Stimulated activated naive B cell treated with anti-CD40 and anti-IgM and Interleukin-4, amounts not matched to agents 10 μg/mL and 1 μg/mL and 100 μg/mL, for 72 hours (primary cell): ENCODE data around the gene ITGA7.

Experiments
- ATAC-seq, 2 donors: fragments of 150-1000 bp; cut with Tn5 transposase; replicated peaks; 2 replicates each; pipeline ENCODE4 v1.10.0; 2021; ENCODE audit warnings: moderate library complexity in 1 of 2
- DNase-seq: peaks from one replicate; pipeline ENCODE4 v3.0.0; 2021
- H3K27ac Mint-ChIP-seq: one replicate; pipeline ENCODE4 v1.8.0; 2022; ENCODE audit warnings: mild to moderate bottlenecking, mixed read lengths
- H3K27me3 Mint-ChIP-seq, 2 donors: one replicate each; pipeline ENCODE4 v1.8.0; 2022; ENCODE audit warnings: mixed read lengths in 2 of 2
- H3K36me3 Mint-ChIP-seq, 2 donors: one replicate each; pipeline ENCODE4 v1.8.0; 2022; ENCODE audit warnings: mixed read lengths in 2 of 2, mild to moderate bottlenecking in 1 of 2
- H3K4me1 Mint-ChIP-seq, 2 donors: one replicate each; pipeline ENCODE4 v1.8.0; 2022; ENCODE audit warnings: mixed read lengths in 2 of 2, mild to moderate bottlenecking in 1 of 2
- H3K4me3 Mint-ChIP-seq, 2 donors: one replicate each; pipeline ENCODE4 v1.8.0; 2022; ENCODE audit warnings: mild to moderate bottlenecking in 2 of 2, mixed read lengths in 2 of 2, moderate library complexity in 1 of 2
- H3K9me3 Mint-ChIP-seq, 2 donors: one replicate each; pipeline ENCODE4 v1.8.0; 2022; ENCODE audit warnings: mixed read lengths in 2 of 2, mild to moderate bottlenecking in 1 of 2

ITGA7 gene, protein sequence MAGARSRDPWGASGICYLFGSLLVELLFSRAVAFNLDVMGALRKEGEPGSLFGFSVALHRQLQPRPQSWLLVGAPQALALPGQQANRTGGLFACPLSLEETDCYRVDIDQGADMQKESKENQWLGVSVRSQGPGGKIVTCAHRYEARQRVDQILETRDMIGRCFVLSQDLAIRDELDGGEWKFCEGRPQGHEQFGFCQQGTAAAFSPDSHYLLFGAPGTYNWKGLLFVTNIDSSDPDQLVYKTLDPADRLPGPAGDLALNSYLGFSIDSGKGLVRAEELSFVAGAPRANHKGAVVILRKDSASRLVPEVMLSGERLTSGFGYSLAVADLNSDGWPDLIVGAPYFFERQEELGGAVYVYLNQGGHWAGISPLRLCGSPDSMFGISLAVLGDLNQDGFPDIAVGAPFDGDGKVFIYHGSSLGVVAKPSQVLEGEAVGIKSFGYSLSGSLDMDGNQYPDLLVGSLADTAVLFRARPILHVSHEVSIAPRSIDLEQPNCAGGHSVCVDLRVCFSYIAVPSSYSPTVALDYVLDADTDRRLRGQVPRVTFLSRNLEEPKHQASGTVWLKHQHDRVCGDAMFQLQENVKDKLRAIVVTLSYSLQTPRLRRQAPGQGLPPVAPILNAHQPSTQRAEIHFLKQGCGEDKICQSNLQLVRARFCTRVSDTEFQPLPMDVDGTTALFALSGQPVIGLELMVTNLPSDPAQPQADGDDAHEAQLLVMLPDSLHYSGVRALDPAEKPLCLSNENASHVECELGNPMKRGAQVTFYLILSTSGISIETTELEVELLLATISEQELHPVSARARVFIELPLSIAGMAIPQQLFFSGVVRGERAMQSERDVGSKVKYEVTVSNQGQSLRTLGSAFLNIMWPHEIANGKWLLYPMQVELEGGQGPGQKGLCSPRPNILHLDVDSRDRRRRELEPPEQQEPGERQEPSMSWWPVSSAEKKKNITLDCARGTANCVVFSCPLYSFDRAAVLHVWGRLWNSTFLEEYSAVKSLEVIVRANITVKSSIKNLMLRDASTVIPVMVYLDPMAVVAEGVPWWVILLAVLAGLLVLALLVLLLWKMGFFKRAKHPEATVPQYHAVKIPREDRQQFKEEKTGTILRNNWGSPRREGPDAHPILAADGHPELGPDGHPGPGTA

DNA sequence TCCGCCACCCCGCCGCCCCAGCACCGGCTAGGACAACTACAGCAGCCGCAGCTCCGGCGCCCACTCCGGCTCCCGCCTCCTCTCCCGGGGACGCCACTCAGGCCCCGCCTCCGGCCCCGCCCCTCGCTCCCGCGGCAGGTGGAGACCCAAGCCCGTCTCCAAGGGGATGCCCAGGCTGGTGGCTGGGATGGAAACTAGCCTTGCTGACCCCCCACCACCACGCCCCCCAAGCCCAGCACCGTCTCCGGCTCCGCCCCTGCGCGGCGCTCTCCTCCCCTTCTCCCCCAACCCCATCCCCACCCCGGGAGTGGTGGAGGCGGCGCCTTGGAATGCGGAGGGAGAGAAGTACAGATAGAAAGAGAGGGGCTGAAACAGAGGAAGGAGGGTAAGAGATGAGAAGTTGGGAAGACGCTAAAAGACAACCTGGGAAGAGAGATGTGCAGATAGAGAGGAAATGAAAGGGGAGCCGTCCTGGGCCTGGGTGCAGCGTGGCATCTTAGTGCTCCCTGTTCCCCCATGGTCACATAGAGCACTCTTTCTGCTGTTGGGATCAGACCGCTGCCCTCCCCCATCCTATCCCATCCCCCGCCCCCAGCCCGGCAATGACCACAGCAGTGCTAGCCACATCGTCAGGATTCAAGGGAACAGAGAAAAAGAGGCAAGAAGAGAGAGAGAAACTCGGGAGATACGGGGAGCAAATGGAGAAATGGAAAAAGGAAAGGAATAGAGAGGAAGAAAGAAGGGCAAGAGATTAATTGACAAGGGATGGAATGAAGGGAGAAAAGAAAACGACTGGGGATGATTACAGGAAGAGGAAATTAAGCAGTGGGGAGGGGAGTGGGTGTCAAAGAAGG lies at the start of gene ITGA7:
TSS of gene ITGA7 (minus strand) at position 64 of the 854 bp plus-strand sequence. CDS start 222 bp downstream, outside the sequence.
- H3K36me3 Mint-ChIP-seq, result no peaks in the 10 kb centered on the region
- H3K27me3 Mint-ChIP-seq, result peaks cover 8 to 21% of the 10 kb centered on the region in 2 donors
- peaks cover 22 to 30% of the 10 kb centered on the region in 2 donors for H3K4me1 Mint-ChIP-seq
- DNase-seq (peak; percentile 20), ATAC-seq (peak; percentile 73 to 76)
- no peaks in the 10 kb centered on the region for H3K9me3 Mint-ChIP-seq
- peak within 1 kb of the TSS; percentile 10 for H3K27ac Mint-ChIP-seq
- peak within 1 kb of the TSS; percentile 68 to 84 for H3K4me3 Mint-ChIP-seq

DNA sequence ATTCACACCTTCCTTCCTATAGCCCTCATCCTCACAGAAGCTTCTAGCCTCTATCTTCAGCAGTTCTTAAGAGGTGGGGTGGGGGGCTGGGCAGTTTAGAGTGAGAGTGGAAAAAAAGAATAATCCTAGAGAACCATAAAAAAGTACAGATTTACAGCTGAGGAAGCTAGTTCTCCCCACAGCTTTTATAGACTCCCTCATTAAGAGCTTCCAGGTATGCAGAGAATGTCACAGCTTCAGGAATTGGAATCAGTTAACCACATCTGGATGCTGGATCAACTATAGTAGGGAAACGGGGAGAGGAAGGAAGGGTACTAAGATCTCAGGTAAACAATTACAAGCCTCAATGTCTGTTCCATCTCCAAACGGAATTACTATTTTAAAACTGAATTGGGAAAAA lies 47.5 kb upstream of the ITGA7 start:
- Mint-ChIP-seq H3K27ac (no peak overlapping the region), H3K4me1 (no peaks in the 10 kb centered on the region), H3K4me3 (no peak overlapping the region), H3K27me3 (no peaks in the 10 kb centered on the region), H3K9me3 (no peaks in the 10 kb centered on the region), H3K36me3 (peaks cover 37 to 53% of the 10 kb centered on the region in 2 donors)
- ATAC-seq, result no peak
- DNase-seq, result no peak

DNA sequence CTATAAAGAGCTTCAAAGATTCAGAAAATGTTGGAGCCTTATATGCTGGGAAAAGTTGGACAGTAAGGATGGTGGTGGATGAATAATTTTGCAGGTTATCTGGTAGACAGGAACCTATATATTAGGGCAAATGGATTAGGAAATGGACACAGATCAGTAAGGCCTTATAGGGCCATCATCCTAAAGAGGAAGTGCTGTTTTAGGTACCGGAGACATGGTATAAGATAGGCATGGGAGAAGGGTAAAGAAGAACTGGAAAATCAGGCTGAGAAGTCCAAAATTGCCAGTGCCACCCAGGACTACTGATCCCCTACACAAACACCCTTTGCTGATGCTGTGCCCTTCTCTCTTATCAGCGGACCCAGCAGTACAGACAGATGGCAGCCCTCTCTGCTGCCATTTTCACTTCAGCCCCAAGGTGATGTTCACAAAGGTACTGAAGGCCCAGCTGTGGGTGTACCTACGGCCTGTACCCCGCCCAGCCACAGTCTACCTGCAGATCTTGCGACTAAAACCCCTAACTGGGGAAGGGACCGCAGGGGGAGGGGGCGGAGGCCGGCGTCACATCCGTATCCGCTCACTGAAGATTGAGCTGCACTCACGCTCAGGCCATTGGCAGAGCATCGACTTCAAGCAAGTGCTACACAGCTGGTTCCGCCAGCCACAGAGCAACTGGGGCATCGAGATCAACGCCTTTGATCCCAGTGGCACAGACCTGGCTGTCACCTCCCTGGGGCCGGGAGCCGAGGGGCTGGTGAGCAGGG lies 40.7 kb upstream of the ITGA7 start:
- ATAC-seq (no peak), DNase-seq (no peak)
- Mint-ChIP-seq H3K27me3 (no peaks in the 10 kb centered on the region), H3K9me3 (no peaks in the 10 kb centered on the region), H3K36me3 (peaks cover 6 to 36% of the 10 kb centered on the region in 2 donors), H3K27ac (no peak overlapping the region), H3K4me3 (no peak overlapping the region), H3K4me1 (peaks cover 25 to 39% of the 10 kb centered on the region in 2 donors)

DNA sequence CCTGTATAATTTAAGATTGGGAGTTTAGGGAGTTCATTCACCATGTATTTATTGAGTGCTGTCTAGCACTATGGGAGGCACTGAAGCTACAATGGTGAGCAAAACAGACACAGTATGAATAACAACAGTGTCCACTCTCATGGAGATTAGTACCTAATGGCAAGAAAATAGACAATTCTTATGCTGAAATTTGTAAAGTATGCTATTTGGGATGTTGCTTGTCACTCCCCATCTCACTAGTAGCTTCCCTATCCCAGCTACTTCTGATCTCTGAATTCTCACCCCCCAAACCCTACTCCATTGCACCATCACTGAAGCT lies 39.2 kb upstream of the ITGA7 start:
- ATAC-seq (no peak), DNase-seq (no peak)
- Mint-ChIP-seq H3K27me3 (peaks cover 0 to 5% of the 10 kb centered on the region in 2 donors), H3K36me3 (peaks cover 6 to 25% of the 10 kb centered on the region in 2 donors), H3K4me3 (no peak overlapping the region), H3K9me3 (no peaks in the 10 kb centered on the region), H3K4me1 (peaks cover 34 to 50% of the 10 kb centered on the region in 2 donors), H3K27ac (no peak overlapping the region)

DNA sequence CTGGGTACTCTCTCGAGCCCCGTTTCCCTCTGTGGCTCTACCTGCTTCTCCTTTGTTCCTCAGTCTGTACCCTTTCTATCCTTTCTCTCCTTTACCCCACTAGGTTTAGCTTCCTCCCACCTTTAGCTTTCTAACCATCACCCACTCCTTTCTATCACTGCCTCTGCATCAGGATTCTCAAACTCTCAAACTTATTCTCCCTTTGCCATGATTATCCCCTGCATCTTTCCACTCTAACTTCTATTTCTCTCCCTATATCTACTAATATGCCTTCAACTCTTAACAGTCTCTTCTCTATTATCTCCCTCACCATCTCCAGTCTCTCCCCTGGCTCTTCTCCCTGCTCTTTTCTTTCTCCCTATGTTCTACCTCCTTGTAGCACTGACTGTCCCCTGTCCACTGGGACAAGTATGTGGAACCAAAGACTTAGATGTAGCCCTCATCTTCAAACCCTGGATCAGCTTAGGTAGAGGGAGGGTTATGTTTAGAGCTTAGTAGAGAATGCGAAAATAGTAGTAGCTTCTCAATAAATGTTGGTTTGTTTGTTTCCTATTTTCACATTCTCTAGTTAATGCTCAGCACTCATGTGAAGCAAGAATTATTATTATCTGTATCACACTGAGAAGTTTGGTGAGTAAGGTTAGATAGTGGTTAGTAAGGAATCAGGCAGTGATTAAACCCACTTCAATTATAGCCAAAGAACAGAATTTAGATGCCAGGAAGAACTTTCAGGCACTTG lies 38.6 kb upstream of the ITGA7 start:
- peaks cover 34 to 53% of the 10 kb centered on the region in 2 donors for H3K4me1 Mint-ChIP-seq
- peak overlapping the region; percentile 50 to 62 for H3K4me3 Mint-ChIP-seq
- no peaks in the 10 kb centered on the region for H3K9me3 Mint-ChIP-seq
- no peak for DNase-seq
- H3K27me3 Mint-ChIP-seq, result peaks cover 0 to 5% of the 10 kb centered on the region in 2 donors
- no peak for ATAC-seq
- H3K27ac Mint-ChIP-seq, result no peak overlapping the region
- H3K36me3 Mint-ChIP-seq, result peaks cover 6 to 24% of the 10 kb centered on the region in 2 donors

DNA sequence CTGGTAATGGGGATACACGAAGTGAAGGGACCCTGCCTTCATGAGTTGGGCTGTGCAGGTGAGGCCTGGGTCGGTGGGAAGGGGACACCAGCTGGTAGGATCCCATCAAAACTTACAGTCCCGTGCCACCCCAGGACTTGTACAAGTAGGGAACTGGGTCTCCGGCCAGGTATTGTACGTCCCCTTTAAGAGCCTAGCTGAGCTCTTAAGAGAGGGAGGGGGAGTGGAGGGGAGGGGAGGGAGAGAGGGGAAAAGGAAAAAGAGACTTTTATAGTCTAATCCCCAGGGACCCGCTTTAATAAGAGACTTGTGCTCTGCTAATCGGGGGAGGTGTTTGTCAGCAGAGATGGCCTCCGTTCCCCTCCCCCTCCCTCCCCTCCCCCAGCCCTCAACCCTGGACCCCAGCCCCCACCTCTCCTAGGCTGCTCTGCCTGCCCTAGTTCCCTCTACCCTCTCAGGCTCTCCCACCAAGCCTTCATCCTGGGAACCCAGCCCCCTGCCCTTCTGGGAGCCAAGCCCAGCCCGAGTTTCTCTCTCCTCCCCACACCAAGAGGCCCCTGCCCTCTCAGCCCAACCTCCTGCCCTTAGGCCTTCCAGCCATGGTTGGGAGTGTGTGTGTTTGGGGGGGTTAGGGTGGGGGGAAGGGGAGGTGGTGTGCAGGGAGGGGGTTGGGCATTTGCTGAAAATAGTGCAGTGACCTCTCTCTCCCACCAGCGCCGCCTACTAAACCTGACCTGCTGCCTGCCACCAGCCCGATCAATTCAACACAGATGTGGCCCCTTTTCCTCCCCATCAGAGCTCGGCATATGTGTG lies 37.9 kb upstream of the ITGA7 start:
- DNase-seq, result no peak
- peaks cover 0 to 5% of the 10 kb centered on the region in 2 donors for H3K27me3 Mint-ChIP-seq
- H3K4me3 Mint-ChIP-seq, result peak overlapping the region; percentile 66 to 90
- peak overlapping the region; percentile 65 for H3K27ac Mint-ChIP-seq
- H3K36me3 Mint-ChIP-seq, result peaks cover 5 to 19% of the 10 kb centered on the region in 2 donors
- no peaks in the 10 kb centered on the region for H3K9me3 Mint-ChIP-seq
- ATAC-seq, result peak; percentile 11 to 15
- H3K4me1 Mint-ChIP-seq, result peaks cover 34 to 53% of the 10 kb centered on the region in 2 donors

DNA sequence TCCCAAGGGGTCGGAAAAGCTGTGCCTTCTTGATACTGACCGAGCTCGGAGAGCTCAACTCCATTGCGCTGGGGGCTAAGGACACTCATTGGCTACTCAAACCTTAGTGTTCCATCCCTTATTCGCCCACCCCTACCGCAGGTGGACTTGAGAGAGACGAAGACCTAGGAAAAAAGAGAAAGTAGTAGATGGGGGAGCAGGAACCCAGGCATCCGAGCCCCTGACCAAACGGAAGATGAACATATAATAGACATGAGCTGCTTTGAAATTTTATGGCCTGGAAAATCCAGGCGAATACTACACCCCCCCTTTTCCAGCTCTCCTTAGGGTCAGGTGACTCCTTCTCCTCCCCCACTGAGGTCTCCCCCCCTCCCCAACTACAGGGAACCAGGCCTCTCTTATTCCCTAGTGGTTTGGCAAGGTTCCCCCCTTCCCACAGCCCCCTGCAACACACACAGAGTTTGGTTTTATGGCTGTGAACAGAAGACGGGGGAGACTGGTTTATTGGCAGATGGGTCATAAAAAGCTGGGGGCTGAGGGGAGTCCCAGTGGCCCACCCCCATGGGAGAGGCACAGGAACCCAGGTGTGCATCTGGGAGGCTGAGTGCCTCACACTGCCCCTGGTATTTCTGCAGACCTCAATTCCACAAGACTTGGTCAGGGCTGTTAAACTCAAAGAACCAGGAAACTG lies 36.8 kb upstream of the ITGA7 start:
- no peak overlapping the region for H3K27ac Mint-ChIP-seq
- ATAC-seq (no peak), DNase-seq (no peak)
- peaks cover 0 to 5% of the 10 kb centered on the region in 2 donors for H3K27me3 Mint-ChIP-seq
- H3K9me3 Mint-ChIP-seq, result no peaks in the 10 kb centered on the region
- H3K36me3 Mint-ChIP-seq, result peaks cover 5 to 13% of the 10 kb centered on the region in 2 donors
- peaks cover 32 to 53% of the 10 kb centered on the region in 2 donors for H3K4me1 Mint-ChIP-seq
- H3K4me3 Mint-ChIP-seq, result peak overlapping the region; percentile 89 to 90

DNA sequence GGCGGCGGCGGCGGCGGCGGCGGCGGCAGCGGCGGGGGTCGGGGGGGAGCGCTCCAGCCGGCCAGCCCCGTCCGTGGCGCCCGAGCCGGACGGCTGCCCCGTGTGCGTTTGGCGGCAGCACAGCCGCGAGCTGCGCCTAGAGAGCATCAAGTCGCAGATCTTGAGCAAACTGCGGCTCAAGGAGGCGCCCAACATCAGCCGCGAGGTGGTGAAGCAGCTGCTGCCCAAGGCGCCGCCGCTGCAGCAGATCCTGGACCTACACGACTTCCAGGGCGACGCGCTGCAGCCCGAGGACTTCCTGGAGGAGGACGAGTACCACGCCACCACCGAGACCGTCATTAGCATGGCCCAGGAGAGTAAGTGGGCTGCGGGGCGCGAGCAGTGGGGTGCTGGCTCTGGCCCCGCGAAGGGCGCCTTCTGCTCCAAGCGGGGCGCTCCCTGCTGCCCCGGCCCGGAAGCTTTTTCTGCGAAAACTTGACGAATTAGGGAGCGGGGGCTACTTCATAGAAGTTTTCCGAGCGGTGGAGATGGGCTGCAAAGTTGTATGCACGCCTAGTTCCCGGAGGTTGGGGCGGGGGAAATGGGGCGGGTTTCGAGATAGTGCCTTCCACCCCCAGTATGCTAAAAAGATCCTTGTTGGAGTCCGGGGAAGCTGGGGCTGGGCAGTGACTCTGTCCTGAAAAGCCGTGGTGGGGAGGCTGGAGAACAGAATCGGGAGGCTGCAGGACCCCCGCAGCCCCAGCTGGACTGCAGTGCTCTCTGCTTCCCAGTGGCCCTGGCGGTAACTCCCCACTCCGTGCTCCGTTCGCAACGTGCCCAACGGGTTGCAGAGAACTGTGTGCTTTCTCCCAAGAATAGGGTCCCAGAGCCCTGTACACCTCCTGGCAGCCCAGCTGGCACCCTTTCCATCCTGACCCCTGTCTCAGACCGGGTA lies 36.0 kb upstream of the ITGA7 start:
- DNase-seq (peak; percentile 39), ATAC-seq (peak; percentile 58 to 61)
- Mint-ChIP-seq H3K4me3 (peak overlapping the region; percentile 89 to 90), H3K4me1 (peaks cover 34 to 52% of the 10 kb centered on the region in 2 donors), H3K27ac (peak overlapping the region; percentile 32), H3K36me3 (peaks cover 1 to 7% of the 10 kb centered on the region in 2 donors), H3K9me3 (no peaks in the 10 kb centered on the region), H3K27me3 (peaks cover 0 to 5% of the 10 kb centered on the region in 2 donors)

DNA sequence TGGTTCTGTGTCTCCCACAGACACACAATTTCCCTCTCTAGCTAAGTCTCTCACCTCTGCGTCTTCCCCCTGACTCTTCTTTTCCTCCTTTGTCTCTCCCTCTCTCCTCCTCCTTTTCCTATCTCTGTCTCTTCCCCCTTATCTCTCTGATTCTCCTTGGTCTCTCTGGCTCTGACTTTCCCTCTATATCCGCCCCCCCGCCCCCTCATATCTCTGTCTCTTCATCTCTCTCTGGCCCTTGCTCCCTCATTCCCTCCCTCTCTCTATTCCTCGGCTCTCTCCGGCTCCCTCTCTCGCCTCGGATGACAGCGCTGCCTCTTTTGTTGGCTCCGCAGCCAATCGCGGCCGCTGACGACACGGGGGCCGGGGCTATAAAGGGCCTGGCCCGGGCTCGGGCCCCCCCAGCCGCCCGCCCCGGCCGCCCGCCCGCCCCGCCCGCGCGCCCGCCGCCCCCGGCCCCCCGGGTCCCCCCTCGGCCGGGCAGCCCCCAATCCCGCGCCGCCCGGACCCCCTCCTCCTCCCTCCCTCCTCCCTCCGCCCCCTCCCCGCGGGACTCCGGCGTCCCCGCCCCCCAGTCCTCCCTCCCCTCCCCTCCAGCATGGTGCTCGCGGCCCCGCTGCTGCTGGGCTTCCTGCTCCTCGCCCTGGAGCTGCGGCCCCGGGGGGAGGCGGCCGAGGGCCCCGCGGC lies 35.2 kb upstream of the ITGA7 start, which contains the start of gene GDF11:
TSS of gene GDF11 (plus strand) at position 404 of the 687 bp plus-strand sequence. CDS start at position 599, 195 bp downstream.
- H3K4me1 Mint-ChIP-seq, result peaks cover 39 to 59% of the 10 kb centered on the region in 2 donors
- no peaks in the 10 kb centered on the region for H3K9me3 Mint-ChIP-seq
- H3K27ac Mint-ChIP-seq, result peak within 1 kb of the TSS; percentile 79
- peak; percentile 38 to 50 for ATAC-seq
- H3K27me3 Mint-ChIP-seq, result peaks cover 0 to 5% of the 10 kb centered on the region in 2 donors
- peak within 1 kb of the TSS; percentile 89 to 90 for H3K4me3 Mint-ChIP-seq
- no peak for DNase-seq
- peaks cover 1 to 4% of the 10 kb centered on the region in 2 donors for H3K36me3 Mint-ChIP-seq
